ENCODE data around the gene UGT3A2.
"Not testable (repeated sequence)": the region's sequence is repeated elsewhere in the genome, so short reads cannot be mapped to it uniquely, and the experiment has no call there.

UGT3A2 gene

DNA sequence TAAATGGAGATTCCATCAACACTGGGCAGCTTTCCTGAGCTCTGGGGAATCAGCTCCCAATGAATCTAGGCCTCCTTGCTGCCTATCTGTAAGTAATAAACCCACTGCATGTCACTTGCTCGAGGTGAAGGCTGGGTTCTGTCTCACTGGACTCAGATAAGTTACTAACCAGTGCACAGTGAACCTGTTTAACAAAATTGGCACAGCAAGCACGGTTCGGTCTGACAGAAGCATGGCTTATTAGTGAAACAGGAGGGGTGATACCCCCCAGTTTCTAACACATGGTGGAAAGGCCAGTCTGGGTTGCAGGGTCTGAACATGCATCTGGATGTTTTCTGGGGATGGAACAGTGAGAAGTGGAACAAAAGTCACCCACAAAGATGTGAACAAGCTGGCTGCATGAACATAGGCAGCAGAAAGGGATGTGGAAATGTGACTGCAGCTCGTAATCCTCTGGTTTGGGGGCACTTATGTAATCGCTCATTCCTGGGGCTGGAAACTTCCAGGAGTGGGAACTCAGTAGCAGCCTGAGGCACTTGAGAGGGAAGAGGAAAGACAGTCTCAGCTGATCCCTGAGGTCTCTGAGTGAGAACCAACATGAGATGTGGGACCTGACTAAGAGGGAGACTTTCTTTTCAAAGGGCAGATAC lies 37.7 kb downstream of the UGT3A2 start:
- H3K27me3 ChIP-seq (ENCODE audit: low read length) = 0 out of 2 replicates have a peak, but pooled peaks cover 2% of the 10 kb centered on the region
- H3F3A ChIP-seq (ENCODE audit: insufficient read depth) = no peaks in the 10 kb centered on the region
- H3K27ac ChIP-seq (ENCODE audit: low read depth, low read length) = no peak overlapping the region
- H3K79me2 ChIP-seq (ENCODE audit: insufficient read depth, low read length) = no peaks in the 10 kb centered on the region
- no peaks in the 10 kb centered on the region for H4K20me1 ChIP-seq (ENCODE audit: low read depth, low read length)
- no peaks in the 10 kb centered on the region for H3K36me3 ChIP-seq (ENCODE audit: low read length)
- TF ChIP-seq, protein P1, sequence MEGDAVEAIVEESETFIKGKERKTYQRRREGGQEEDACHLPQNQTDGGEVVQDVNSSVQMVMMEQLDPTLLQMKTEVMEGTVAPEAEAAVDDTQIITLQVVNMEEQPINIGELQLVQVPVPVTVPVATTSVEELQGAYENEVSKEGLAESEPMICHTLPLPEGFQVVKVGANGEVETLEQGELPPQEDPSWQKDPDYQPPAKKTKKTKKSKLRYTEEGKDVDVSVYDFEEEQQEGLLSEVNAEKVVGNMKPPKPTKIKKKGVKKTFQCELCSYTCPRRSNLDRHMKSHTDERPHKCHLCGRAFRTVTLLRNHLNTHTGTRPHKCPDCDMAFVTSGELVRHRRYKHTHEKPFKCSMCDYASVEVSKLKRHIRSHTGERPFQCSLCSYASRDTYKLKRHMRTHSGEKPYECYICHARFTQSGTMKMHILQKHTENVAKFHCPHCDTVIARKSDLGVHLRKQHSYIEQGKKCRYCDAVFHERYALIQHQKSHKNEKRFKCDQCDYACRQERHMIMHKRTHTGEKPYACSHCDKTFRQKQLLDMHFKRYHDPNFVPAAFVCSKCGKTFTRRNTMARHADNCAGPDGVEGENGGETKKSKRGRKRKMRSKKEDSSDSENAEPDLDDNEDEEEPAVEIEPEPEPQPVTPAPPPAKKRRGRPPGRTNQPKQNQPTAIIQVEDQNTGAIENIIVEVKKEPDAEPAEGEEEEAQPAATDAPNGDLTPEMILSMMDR (IDR thresholded peaks at IDR 0.05; ENCODE audit: insufficient read depth, low read length, poor library complexity, severe bottlenecking) = no peak
- TF ChIP-seq EZH2phosphoT487 (conservative IDR thresholded peaks at IDR 0.05; ENCODE audit: low read length) = no peak
- no peaks in the 10 kb centered on the region for H3K9me3 ChIP-seq (ENCODE audit: insufficient read depth, low read length)
- no peaks in the 10 kb centered on the region for H3K9me2 ChIP-seq (replicated peaks; ENCODE audit: insufficient read depth, low read length)
- H3K4me2 ChIP-seq (ENCODE audit: low read depth, low read length, poor library complexity, severe bottlenecking) = no peak overlapping the region
- H3K9ac ChIP-seq (ENCODE audit: low read length) = no peak overlapping the region
- no peak overlapping the region for H3K4me3 ChIP-seq (ENCODE audit: insufficient read depth, low read length, poor library complexity, severe bottlenecking)
- no peak overlapping the region for H2AFZ ChIP-seq (ENCODE audit: low read depth, low read length, severe bottlenecking)

GRCh38 chr5:36027711-36028110 lies 39.0 kb downstream of the UGT3A2 start:
- no peaks in the 10 kb centered on the region for H3K9me2 ChIP-seq (replicated peaks; ENCODE audit: insufficient read depth, low read length)
- H4K20me1 ChIP-seq (ENCODE audit: low read depth, low read length) = no peaks in the 10 kb centered on the region
- H3K4me2 ChIP-seq (ENCODE audit: low read depth, low read length, poor library complexity, severe bottlenecking) = no peak overlapping the region
- H2AFZ ChIP-seq (ENCODE audit: low read depth, low read length, severe bottlenecking) = no peak overlapping the region
- 0 out of 2 replicates have a peak, but pooled peaks cover 2% of the 10 kb centered on the region for H3K27me3 ChIP-seq (ENCODE audit: low read length)
- H3K4me3 ChIP-seq (ENCODE audit: insufficient read depth, low read length, poor library complexity, severe bottlenecking) = no peak overlapping the region
- no peak overlapping the region for H3K27ac ChIP-seq (ENCODE audit: low read depth, low read length)
- H3K9me3 ChIP-seq (ENCODE audit: insufficient read depth, low read length) = no peaks in the 10 kb centered on the region
- no peaks in the 10 kb centered on the region for H3K79me2 ChIP-seq (ENCODE audit: insufficient read depth, low read length)
- H3F3A ChIP-seq (ENCODE audit: insufficient read depth) = no peaks in the 10 kb centered on the region
- H3K9ac ChIP-seq (ENCODE audit: low read length) = no peak overlapping the region
- no peak for TF ChIP-seq EZH2phosphoT487 (conservative IDR thresholded peaks at IDR 0.05; ENCODE audit: low read length)
- TF ChIP-seq, protein P1 (IDR thresholded peaks at IDR 0.05; ENCODE audit: insufficient read depth, low read length, poor library complexity, severe bottlenecking) = no peak
- no peaks in the 10 kb centered on the region for H3K36me3 ChIP-seq (ENCODE audit: low read length)

DNA sequence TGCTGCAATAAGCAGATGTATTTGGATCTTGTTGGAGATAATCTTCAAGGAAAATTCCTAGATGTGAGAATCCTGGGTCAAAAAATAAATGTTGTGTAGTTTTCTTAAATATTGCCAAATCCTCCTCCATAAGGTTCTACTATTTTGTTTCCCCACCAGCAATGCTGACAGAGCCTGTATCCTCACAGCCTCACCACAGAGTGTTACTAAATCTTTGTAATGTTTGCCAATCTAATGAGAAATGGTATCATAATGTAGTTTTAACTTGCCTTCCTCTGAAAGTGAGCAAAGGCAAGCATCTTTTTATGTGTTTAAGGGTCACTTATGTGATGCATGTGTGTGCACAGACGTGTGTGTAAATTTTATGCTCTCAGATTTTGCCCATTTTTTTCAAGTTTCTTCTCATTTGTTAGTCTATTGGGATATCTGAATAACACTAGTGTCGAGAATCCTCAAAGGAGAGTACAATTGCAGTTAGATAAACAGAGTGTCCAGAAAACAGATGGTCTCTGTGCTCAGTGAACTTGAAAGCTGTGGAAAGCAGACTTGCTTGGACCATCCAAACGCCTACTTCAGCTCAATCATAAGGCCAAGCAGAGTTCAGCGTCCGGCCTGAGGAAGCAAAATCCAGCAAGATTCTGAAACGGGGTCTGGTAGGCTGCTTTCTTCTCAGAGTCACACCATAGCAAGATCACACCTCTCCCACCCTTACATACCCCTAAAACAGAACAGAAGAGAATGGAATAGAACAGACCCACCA lies 39.8 kb downstream of the UGT3A2 start:
- no peak overlapping the region for H3K9ac ChIP-seq (ENCODE audit: low read length)
- no peak overlapping the region for H3K27ac ChIP-seq (ENCODE audit: low read depth, low read length)
- H3K27me3 ChIP-seq (ENCODE audit: low read length) = 0 out of 2 replicates have a peak, but pooled peaks cover 2% of the 10 kb centered on the region
- no peak overlapping the region for H2AFZ ChIP-seq (ENCODE audit: low read depth, low read length, severe bottlenecking)
- H4K20me1 ChIP-seq (ENCODE audit: low read depth, low read length) = no peaks in the 10 kb centered on the region
- H3K36me3 ChIP-seq (ENCODE audit: low read length) = no peaks in the 10 kb centered on the region
- no peaks in the 10 kb centered on the region for H3K9me2 ChIP-seq (replicated peaks; ENCODE audit: insufficient read depth, low read length)
- no peaks in the 10 kb centered on the region for H3K79me2 ChIP-seq (ENCODE audit: insufficient read depth, low read length)
- H3K9me3 ChIP-seq (ENCODE audit: insufficient read depth, low read length) = no peaks in the 10 kb centered on the region
- no peak for TF ChIP-seq EZH2phosphoT487 (conservative IDR thresholded peaks at IDR 0.05; ENCODE audit: low read length)
- TF ChIP-seq, protein P1 (IDR thresholded peaks at IDR 0.05; ENCODE audit: insufficient read depth, low read length, poor library complexity, severe bottlenecking) = no peak
- no peak overlapping the region for H3K4me3 ChIP-seq (ENCODE audit: insufficient read depth, low read length, poor library complexity, severe bottlenecking)
- H3F3A ChIP-seq (ENCODE audit: insufficient read depth) = no peaks in the 10 kb centered on the region
- H3K4me2 ChIP-seq (ENCODE audit: low read depth, low read length, poor library complexity, severe bottlenecking) = no peak overlapping the region

- not testable (repeated sequence) for H3K9me3 ChIP-seq (ENCODE audit: insufficient read depth, low read length); H4K20me1 ChIP-seq (ENCODE audit: low read depth, low read length); H2AFZ ChIP-seq (ENCODE audit: low read depth, low read length, severe bottlenecking); H3K36me3 ChIP-seq (ENCODE audit: low read length); H3K79me2 ChIP-seq (ENCODE audit: insufficient read depth, low read length); H3F3A ChIP-seq (ENCODE audit: insufficient read depth); H3K27me3 ChIP-seq (ENCODE audit: low read length); H3K9ac ChIP-seq (ENCODE audit: low read length); H3K4me2 ChIP-seq (ENCODE audit: low read depth, low read length, poor library complexity, severe bottlenecking); H3K9me2 ChIP-seq (replicated peaks; ENCODE audit: insufficient read depth, low read length); H3K27ac ChIP-seq (ENCODE audit: low read depth, low read length); H3K4me3 ChIP-seq (ENCODE audit: insufficient read depth, low read length, poor library complexity, severe bottlenecking)
Observed at GRCh38 chr5:36022246-36022645, 44.4 kb downstream of the UGT3A2 start.

- not testable (repeated sequence) for H3F3A ChIP-seq (ENCODE audit: insufficient read depth); H2AFZ ChIP-seq (ENCODE audit: low read depth, low read length, severe bottlenecking); H3K36me3 ChIP-seq (ENCODE audit: low read length); H3K4me3 ChIP-seq (ENCODE audit: insufficient read depth, low read length, poor library complexity, severe bottlenecking); H3K4me2 ChIP-seq (ENCODE audit: low read depth, low read length, poor library complexity, severe bottlenecking); H3K27ac ChIP-seq (ENCODE audit: low read depth, low read length); H3K9ac ChIP-seq (ENCODE audit: low read length); H4K20me1 ChIP-seq (ENCODE audit: low read depth, low read length); H3K27me3 ChIP-seq (ENCODE audit: low read length); H3K79me2 ChIP-seq (ENCODE audit: insufficient read depth, low read length); H3K9me2 ChIP-seq (replicated peaks; ENCODE audit: insufficient read depth, low read length); H3K9me3 ChIP-seq (ENCODE audit: insufficient read depth, low read length)
Observed at GRCh38 chr5:36019584-36019983, 47.1 kb downstream of the UGT3A2 start.
